Measurements from ENCODE around the gene TMPRSS15. TPM values are rescaled to one million over a fixed set of nuclear protein-coding genes. Genes with fewer than 3 reads are reported as not detected.

The TMPRSS15 gene
- total RNA-seq, 2 donors from 2014 or later, result not detected

DNA sequence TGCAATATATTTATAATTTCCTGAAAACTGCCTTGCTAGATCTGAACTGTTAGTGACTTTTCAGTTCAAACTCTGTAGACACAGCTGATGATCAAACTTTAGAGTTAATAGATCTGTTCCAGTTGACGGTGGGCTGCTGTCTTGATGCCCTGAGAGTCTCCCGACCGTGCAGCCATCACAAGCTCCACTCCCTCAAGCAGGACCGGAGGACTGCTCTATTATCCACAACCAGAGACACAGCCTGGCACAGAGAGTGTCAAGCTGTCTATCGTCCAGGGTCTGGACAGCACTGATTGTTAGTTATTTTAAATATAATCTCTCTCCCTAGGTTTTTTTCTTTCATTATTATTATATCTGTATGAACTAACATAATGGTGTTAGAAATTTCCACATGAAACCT, 150.9 kb downstream of the TMPRSS15 start:
- intact Hi-C loops (cut with DNase I, micrococcal nuclease), result no loop called here
- DNase-seq (no peak), ATAC-seq (no peak)

DNA sequence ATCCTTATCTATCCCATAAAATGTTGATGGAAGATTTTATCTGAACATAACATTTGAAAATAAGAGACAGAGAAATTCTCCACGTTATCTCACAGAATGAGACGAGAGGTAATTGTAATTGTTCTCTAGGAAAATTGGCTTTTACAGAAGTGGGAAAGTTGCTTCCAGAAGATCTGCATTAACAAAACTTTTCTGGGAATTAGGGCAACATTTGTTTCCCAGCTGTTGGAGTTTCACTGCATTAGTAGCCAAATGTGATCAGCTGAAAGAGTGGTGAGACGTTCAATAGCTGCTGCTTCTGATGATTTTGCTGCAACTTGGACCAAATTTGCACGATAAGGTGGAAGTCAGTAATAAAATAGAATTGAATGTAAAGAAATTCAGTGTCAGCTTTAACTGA, 151.3 kb downstream of the TMPRSS15 start:
- no peak for ATAC-seq
- no peak for DNase-seq

DNA sequence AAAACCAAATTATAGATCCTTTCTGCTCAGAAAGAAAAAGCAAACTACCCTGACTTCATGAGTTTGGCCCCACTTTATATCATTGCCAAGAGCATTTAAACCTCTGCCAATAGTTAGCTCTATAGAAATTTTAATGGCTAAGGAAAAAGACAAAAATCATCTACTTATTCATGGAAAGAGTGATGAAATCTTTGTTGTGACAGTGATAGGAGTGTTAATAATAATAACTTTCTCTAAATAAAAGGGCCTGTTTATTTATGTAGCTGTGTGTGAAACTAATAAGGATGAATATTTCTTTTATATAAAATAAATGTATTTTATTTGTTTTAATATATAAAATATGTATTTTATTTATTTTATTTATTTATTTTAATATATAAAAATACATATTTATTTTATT, 152.5 kb downstream of the TMPRSS15 start:
- DNase-seq (no peak), ATAC-seq (no peak)
- intact Hi-C loops (cut with DNase I, micrococcal nuclease), result no loop called here

More for the DNA sequence above, 151.3 kb downstream of the TMPRSS15 start:
- intact Hi-C loops (cut with DNase I, micrococcal nuclease), result no loop called here

DNA sequence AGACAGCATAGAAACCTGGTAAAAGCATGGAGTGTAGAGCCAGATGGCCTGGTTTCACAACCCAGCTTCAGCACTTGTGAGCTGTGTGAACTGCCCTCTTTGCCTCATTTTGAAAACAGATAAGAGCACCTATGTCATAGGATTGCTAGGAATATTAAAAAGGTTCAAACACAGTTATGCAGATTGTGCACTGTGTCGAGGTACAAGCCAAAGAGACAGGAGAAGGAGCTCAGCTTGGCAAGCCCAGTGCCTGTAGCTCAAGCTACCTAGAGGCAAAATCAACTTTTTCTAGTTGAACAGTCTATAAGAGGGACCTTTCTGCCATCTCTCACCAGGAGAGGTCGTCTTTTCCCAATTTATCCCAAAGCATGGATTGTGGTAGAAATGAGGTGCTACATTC, 153.9 kb downstream of the TMPRSS15 start:
- ATAC-seq (no peak), DNase-seq (no peak)

DNA sequence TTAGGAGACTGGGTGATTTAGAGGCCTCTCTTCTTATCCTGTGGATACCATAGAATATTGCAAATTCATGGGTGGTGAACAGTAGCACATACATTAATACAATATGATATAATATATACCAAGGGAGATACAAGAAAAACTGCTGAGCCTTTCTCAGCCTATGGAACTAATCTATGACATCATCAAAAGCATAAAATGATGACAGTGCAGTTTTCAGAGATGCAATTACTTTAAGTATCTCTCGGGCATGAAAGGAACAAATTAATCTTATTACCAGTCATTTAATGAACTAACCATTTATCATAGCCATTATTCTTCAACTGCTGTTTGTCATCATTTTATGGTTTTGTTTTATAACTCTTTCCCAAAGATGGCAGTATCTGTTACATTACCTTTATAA, 155.4 kb downstream of the TMPRSS15 start:
- intact Hi-C loops (cut with DNase I, micrococcal nuclease), result no loop called here

More for the DNA sequence above, 153.9 kb downstream of the TMPRSS15 start:
- intact Hi-C loops (cut with DNase I, micrococcal nuclease), result no loop called here

DNA sequence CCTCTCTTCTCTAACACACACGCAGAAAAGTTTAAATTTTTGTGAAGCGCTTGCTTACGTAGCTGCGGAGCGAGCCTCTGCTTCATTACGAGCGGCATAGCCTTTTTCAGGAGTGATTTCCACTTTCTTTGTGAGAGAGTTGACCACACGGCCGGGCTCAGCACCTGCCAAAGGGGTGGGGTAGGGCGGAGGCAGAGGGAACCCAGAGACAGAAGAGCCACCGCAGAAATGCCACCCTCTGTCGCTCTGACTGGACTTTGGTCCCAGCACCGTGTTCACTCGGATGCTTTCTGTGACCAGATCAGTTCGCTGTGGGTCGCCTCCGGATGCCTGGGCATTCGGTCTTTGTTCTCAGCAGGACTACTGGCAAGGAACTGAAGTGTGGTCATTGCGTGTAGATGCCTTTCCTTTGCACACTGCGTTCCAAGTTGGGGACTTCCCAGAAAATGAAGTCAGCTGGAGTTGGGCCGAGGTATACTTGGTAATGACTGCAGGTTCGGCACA, 158.1 kb downstream of the TMPRSS15 start:
- no peak for ATAC-seq
- intact Hi-C loops (cut with DNase I, micrococcal nuclease), result no loop called here

More for the DNA sequence above, 155.4 kb downstream of the TMPRSS15 start:
- no peak for ATAC-seq
- no peak for DNase-seq

DNA sequence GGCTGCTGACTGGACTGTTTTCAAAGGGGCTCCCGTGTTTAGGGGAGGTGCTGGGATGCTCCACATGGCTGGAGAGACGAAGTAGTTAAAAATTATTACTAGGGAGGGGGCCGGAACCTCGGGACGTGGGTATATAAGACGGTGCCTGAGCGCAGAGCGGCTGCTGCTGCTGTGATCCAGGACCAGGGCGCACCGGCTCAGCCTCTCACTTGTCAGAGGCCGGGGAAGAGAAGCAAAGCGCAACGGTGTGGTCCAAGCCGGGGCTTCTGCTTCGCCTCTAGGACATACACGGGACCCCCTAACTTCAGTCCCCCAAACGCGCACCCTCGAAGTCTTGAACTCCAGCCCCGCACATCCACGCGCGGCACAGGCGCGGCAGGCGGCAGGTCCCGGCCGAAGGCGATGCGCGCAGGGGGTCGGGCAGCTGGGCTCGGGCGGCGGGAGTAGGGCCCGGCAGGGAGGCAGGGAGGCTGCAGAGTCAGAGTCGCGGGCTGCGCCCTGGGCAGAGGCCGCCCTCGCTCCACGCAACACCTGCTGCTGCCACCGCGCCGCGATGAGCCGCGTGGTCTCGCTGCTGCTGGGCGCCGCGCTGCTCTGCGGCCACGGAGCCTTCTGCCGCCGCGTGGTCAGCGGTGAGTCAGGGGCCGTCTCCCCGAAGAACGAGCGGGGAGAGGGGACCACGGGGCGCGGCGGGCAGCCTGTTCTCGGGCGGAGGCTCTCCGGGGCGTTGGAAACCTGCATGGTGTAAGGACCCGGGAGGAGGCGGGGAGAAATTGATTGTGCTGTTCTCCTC, 158.7 kb downstream of the TMPRSS15 start, which contains the start of gene CHODL:
TSS of gene CHODL (plus strand) at position 163 of the 793 bp plus-strand sequence. CDS start at position 554, 391 bp downstream.
- ATAC-seq (no peak), DNase-seq (peak in 1 of 2 donors; percentile 3)
- intact Hi-C loops (cut with DNase I, micrococcal nuclease), result no loop called here

More for the DNA sequence above, 158.1 kb downstream of the TMPRSS15 start:
- DNase-seq, result no peak

DNA sequence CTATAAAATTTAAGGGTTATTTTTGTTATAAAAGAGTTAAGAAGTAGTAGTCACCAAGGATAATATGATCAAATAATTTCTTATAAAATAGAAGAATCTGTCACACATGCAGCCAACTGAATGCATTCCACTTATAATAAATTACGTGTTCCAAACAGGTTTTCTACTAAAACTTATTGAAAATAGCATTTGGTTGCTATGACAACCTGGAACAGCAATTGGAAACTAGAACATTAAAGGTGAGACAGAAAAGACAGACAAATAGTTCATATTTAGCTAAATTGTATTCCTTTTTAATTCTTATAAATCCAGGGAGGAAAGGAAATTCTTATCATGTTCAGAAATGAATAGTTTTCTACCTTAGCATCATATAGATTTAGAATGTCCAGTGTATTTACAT, 168.0 kb downstream of the TMPRSS15 start:
- intact Hi-C loops (cut with DNase I, micrococcal nuclease), result no loop called here
- no peak for DNase-seq

DNA sequence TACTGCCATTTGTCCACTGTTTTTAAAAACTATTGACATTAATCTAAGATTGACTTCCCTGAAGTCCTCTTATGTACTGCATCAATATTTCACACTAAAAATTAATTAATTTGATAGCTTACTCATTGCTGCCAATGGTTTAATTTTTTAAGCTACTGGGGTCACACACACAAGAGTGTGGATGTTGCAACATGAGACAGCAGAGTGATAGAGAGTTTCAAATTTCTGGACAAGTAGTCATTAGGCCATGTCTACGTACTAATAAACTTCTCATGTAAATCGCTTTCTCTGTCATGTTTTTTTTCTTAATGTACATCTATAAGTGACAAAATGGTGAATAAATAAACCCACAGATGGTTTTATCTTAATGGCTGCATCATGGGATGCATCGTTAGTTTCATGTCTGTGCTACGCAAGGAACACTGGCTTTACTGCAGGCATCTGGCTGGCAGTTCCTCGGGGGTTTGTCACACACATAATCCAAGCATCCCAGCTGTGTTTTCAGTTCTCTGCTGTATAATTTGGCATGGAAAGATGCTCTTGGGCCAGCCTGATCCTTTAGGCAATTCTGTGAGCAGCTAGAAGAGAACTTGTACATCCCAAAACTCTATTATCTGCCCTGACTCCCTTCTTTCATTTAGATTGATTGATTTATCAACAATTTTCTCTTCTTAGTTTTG, 175.4 kb downstream of the TMPRSS15 start:
- ATAC-seq, result no peak
- intact Hi-C loops (cut with DNase I, micrococcal nuclease), result no loop called here
- no peak for DNase-seq

More for the DNA sequence above, 168.0 kb downstream of the TMPRSS15 start:
- no peak for ATAC-seq

DNA sequence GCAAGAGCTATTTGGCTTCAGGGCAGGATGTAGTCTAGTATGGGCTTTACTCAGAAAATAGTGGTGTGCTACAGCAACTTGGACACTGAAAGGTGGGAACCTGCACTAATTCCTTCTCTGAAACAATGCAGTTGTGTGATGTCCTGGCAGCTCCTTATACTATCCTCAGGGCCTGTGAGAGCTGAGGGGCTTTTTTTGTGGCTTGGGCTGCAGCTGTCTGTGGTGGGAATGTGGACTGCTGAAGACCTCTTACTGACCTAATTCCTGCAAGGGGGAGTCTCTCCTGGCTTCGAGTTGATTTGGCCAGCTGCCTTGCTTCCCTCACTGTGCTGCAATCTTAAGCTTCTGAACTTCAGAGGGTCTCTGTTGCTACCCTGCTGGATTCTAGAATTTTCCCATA, 181.2 kb downstream of the TMPRSS15 start:
- intact Hi-C loops (cut with DNase I, micrococcal nuclease), result no loop called here

DNA sequence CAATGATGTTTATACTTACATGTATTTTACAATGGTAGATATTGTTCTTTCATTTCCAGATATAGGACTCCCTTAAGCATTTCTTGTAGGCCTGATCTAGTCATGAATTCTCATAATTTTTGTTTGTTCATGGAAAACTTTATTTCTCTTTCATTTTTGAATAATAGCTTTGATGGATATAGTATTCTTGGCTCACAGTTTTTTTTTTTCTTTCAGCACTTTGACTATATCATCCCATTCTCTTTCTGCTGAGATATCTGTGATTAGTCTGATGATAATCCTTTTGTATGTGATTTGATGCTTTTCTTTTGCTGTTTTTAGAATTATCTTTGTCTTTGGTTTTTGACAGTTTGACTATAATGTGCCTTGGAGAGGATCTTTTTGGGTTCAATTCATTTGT, 183.1 kb downstream of the TMPRSS15 start:
- ATAC-seq (no peak), DNase-seq (no peak)
- intact Hi-C loops (cut with DNase I, micrococcal nuclease), result no loop called here

More for the DNA sequence above, 181.2 kb downstream of the TMPRSS15 start:
- ATAC-seq, result no peak
- no peak for DNase-seq

Other genes starting within 250 kb of the TMPRSS15 start
- under 1 TPM; 0.46 to 0.53 TPM for gene CHODL, start 159.0 kb downstream of the TMPRSS15 start, total RNA-seq

All from left colon (tissue), 2 donors.